ENCODE measurements around the gene PTPN12. TPM values are rescaled to one million over a fixed set of nuclear protein-coding genes. Genes with fewer than 3 reads are reported as not detected.

Gene PTPN12
- total RNA-seq, 4 donors from 2014 or later: 129 to 168 (median 151) TPM

GRCh38 chr7:77664715-77665114 is 127.6 kb downstream of the PTPN12 start:
- Histone ChIP-seq H3K9me3 (no peaks in the 10 kb centered on the region), H3K36me3 (peaks cover 0 to 52% (median 0%) of the 10 kb centered on the region in 3 donors), H3K4me3 (no peak overlapping the region), H3K4me1 (peaks cover 0 to 7% (median 0%) of the 10 kb centered on the region in 4 donors), H3K27me3 (no peaks in the 10 kb centered on the region), H3K27ac (no peak overlapping the region)
- TF ChIP-seq POLR2A (IDR thresholded peaks at IDR 0.05) (no peak), EP300 (IDR thresholded peaks at IDR 0.05) (no peak)
- TF ChIP-seq, protein P1, sequence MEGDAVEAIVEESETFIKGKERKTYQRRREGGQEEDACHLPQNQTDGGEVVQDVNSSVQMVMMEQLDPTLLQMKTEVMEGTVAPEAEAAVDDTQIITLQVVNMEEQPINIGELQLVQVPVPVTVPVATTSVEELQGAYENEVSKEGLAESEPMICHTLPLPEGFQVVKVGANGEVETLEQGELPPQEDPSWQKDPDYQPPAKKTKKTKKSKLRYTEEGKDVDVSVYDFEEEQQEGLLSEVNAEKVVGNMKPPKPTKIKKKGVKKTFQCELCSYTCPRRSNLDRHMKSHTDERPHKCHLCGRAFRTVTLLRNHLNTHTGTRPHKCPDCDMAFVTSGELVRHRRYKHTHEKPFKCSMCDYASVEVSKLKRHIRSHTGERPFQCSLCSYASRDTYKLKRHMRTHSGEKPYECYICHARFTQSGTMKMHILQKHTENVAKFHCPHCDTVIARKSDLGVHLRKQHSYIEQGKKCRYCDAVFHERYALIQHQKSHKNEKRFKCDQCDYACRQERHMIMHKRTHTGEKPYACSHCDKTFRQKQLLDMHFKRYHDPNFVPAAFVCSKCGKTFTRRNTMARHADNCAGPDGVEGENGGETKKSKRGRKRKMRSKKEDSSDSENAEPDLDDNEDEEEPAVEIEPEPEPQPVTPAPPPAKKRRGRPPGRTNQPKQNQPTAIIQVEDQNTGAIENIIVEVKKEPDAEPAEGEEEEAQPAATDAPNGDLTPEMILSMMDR (IDR thresholded peaks at IDR 0.05): no peak
- DNase-seq (ENCODE audit: low spot score in 2 of 2): no peak

DNA sequence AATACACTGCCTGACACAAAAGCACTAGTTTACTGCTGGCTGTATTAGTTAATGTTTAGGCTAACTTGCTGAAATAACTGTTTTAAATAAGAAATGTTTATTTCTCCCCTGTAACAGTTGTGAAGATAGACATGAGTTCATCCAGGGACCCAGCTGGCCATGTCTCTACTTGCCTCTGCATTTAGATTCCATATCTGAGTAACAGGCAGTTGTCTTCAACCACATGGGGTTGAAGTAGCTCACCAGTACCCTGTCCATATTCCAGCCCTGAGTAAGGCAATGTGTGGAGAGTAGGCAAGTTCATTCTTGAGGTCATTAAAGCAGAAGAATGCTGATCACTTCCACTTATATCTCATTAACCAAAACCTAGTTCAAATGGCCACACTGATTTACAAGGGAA is 128.1 kb downstream of the PTPN12 start:
- no peaks in the 10 kb centered on the region for H3K27me3 ChIP-seq

DNA sequence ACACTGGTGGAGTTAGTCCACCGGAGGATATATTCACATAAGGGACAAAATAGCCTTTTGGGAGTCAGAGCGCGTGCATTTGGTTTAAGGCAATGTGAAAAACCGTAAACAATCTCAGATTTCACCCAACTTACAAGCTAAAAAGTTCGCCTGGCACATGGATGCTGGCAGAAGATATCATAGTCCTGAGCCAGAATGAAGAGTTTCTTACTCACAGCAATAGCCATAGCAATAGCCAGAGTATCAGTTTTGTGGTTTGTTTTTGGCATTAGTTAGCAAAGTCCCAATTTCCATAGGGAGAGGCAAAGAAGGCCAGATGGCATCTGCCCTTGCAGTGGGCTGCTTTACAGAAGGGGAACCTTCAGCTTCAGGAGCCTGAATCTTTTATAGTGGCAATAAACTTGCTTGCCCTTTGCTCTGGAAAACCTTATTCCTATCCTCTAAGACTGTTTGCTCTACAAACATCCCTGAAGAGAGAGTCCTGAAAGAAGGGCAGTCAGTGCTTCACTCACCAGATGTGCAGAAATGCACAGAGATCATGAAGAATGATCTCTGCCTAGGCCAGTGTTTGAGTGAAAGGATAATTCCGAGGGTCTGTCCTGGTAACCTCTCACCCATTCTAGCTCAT is 130.5 kb downstream of the PTPN12 start:
- no peaks in the 10 kb centered on the region for H3K9me3 ChIP-seq
- no peak for DNase-seq (ENCODE audit: low spot score in 2 of 2)
- no peak for TF ChIP-seq EP300 (IDR thresholded peaks at IDR 0.05)
- TF ChIP-seq, protein P1 (IDR thresholded peaks at IDR 0.05): no peak
- TF ChIP-seq POLR2A (IDR thresholded peaks at IDR 0.05): no peak

More for the DNA sequence above, 128.1 kb downstream of the PTPN12 start:
- H3K27ac ChIP-seq: no peak overlapping the region
- TF ChIP-seq EP300 (IDR thresholded peaks at IDR 0.05): no peak
- TF ChIP-seq, protein P1 (IDR thresholded peaks at IDR 0.05): no peak
- TF ChIP-seq POLR2A (IDR thresholded peaks at IDR 0.05): no peak
- no peak overlapping the region for H3K4me3 ChIP-seq
- peaks cover 0 to 7% (median 0%) of the 10 kb centered on the region in 4 donors for H3K4me1 ChIP-seq
- no peaks in the 10 kb centered on the region for H3K9me3 ChIP-seq
- peaks cover 0 to 49% (median 0%) of the 10 kb centered on the region in 3 donors for H3K36me3 ChIP-seq
- no peak for DNase-seq (ENCODE audit: low spot score in 2 of 2)

GRCh38 chr7:77674878-77675277 is 137.8 kb downstream of the PTPN12 start:
- Histone ChIP-seq H3K36me3 (peaks cover 0 to 6% (median 0%) of the 10 kb centered on the region in 3 donors), H3K4me3 (no peak overlapping the region), H3K27ac (no peak overlapping the region), H3K27me3 (no peaks in the 10 kb centered on the region), H3K4me1 (no peaks in the 10 kb centered on the region), H3K9me3 (no peaks in the 10 kb centered on the region)
- TF ChIP-seq EP300 (IDR thresholded peaks at IDR 0.05) (no peak), POLR2A (IDR thresholded peaks at IDR 0.05) (no peak)
- TF ChIP-seq, protein P1 (IDR thresholded peaks at IDR 0.05): no peak
- WGBS, 2 donors: 84 to 85% methylated on average over 5 of the region's 5 CpGs
- DNase-seq (ENCODE audit: low spot score in 2 of 2): no peak

More for the DNA sequence above, 130.5 kb downstream of the PTPN12 start:
- Histone ChIP-seq H3K4me3 (no peak overlapping the region), H3K36me3 (peaks cover 0 to 40% (median 0%) of the 10 kb centered on the region in 3 donors), H3K4me1 (peaks cover 0 to 7% (median 0%) of the 10 kb centered on the region in 4 donors), H3K27ac (no peak overlapping the region), H3K27me3 (no peaks in the 10 kb centered on the region)
- WGBS, 2 donors: 75 to 76% methylated on average over 6 of the region's 6 CpGs

DNA sequence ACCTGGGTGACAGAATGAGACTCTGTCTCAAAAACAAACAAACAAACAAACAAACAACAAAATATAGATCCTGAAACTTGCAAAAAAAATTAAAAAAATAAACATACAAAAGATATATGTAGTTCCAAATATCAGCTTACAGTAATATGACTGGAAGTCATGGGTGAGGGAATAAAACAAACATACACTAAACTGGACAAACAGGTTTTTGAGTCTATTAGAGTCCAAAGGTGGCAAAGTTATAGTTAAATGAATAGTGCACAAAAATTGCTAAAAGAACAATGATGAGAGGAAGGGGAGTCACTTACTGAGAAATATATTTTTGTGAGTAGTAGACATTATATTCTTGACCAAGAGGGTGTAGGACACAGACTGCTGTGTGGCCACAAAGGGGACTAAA is 142.5 kb downstream of the PTPN12 start:
- Histone ChIP-seq H3K36me3 (peaks cover 0 to 20% (median 0%) of the 10 kb centered on the region in 3 donors), H3K4me3 (no peak overlapping the region), H3K4me1 (peaks cover 0 to 9% (median 7%) of the 10 kb centered on the region in 4 donors), H3K27me3 (no peaks in the 10 kb centered on the region), H3K27ac (no peak overlapping the region), H3K9me3 (no peaks in the 10 kb centered on the region)
- DNase-seq (ENCODE audit: low spot score in 2 of 2): no peak
- TF ChIP-seq EP300 (IDR thresholded peaks at IDR 0.05) (no peak), POLR2A (IDR thresholded peaks at IDR 0.05) (no peak)
- TF ChIP-seq, protein P1 (IDR thresholded peaks at IDR 0.05): no peak
